Measurements from ENCODE around the gene TAF5L.

The TAF5L gene

GRCh38 chr1:229621663-229622062 lies 4.3 kb downstream of the TAF5L start:
- TF ChIP-seq, protein P1, sequence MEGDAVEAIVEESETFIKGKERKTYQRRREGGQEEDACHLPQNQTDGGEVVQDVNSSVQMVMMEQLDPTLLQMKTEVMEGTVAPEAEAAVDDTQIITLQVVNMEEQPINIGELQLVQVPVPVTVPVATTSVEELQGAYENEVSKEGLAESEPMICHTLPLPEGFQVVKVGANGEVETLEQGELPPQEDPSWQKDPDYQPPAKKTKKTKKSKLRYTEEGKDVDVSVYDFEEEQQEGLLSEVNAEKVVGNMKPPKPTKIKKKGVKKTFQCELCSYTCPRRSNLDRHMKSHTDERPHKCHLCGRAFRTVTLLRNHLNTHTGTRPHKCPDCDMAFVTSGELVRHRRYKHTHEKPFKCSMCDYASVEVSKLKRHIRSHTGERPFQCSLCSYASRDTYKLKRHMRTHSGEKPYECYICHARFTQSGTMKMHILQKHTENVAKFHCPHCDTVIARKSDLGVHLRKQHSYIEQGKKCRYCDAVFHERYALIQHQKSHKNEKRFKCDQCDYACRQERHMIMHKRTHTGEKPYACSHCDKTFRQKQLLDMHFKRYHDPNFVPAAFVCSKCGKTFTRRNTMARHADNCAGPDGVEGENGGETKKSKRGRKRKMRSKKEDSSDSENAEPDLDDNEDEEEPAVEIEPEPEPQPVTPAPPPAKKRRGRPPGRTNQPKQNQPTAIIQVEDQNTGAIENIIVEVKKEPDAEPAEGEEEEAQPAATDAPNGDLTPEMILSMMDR (conservative IDR thresholded peaks at IDR 0.05; ENCODE audit: low read depth, low read length): no peak
- DNase-seq (ENCODE audit: low read depth): no peak
- H3K4me3 ChIP-seq (ENCODE audit: low read length): no peak overlapping the region

DNA sequence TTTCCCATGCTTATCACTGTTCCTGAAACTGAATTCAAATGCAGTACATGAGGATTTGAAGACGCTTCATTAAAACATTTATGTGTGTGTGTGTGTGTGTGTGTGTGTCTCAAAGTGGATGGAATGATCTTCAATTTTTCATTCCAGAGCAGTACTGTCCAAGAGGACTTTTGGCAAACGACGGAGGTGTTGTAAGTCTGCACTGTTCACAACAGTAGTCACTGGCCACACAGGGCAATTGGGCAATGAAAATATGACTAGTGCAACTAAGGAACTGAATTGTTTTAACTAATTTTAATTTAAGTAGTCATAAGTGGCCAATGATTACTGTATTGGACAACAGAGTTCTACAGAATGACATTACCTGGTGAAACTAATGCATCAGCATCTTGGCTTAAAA lies 5.0 kb downstream of the TAF5L start:
- DNase-seq (ENCODE audit: low read depth): no peak
- no peak overlapping the region for H3K4me3 ChIP-seq (ENCODE audit: low read length)
- TF ChIP-seq, protein P1 (conservative IDR thresholded peaks at IDR 0.05; ENCODE audit: low read depth, low read length): no peak

GRCh38 chr1:229619614-229620013 lies 6.3 kb downstream of the TAF5L start:
- TF ChIP-seq, protein P1 (conservative IDR thresholded peaks at IDR 0.05; ENCODE audit: low read depth, low read length): no peak
- no peak overlapping the region for H3K4me3 ChIP-seq (ENCODE audit: low read length)
- no peak for DNase-seq (ENCODE audit: low read depth)

- H3K4me3 ChIP-seq (ENCODE audit: low read length): no peak overlapping the region
- TF ChIP-seq, protein P1 (conservative IDR thresholded peaks at IDR 0.05; ENCODE audit: low read depth, low read length): no peak
- DNase-seq (ENCODE audit: low read depth): no peak
Measured at GRCh38 chr1:229619002-229619401, 6.9 kb downstream of the TAF5L start.

GRCh38 chr1:229617351-229618100 lies 8.4 kb downstream of the TAF5L start:
- DNase-seq (ENCODE audit: low read depth): no peak
- H3K4me3 ChIP-seq (ENCODE audit: low read length): no peak overlapping the region
- TF ChIP-seq, protein P1 (conservative IDR thresholded peaks at IDR 0.05; ENCODE audit: low read depth, low read length): no peak

GRCh38 chr1:229614701-229615100 lies 11.2 kb downstream of the TAF5L start:
- TF ChIP-seq, protein P1 (conservative IDR thresholded peaks at IDR 0.05; ENCODE audit: low read depth, low read length): no peak
- no peak overlapping the region for H3K4me3 ChIP-seq (ENCODE audit: low read length)
- no peak for DNase-seq (ENCODE audit: low read depth)

- TF ChIP-seq, protein P1 (conservative IDR thresholded peaks at IDR 0.05; ENCODE audit: low read depth, low read length): no peak
- no peak for DNase-seq (ENCODE audit: low read depth)
- H3K4me3 ChIP-seq (ENCODE audit: low read length): no peak overlapping the region
Measured at GRCh38 chr1:229613938-229614337, 12.0 kb downstream of the TAF5L start.
